ENCODE results near the gene FCHSD2.
A peak's percentile ranks its signal among the peaks of the same experiment; 100 is the strongest.

Gene FCHSD2

DNA sequence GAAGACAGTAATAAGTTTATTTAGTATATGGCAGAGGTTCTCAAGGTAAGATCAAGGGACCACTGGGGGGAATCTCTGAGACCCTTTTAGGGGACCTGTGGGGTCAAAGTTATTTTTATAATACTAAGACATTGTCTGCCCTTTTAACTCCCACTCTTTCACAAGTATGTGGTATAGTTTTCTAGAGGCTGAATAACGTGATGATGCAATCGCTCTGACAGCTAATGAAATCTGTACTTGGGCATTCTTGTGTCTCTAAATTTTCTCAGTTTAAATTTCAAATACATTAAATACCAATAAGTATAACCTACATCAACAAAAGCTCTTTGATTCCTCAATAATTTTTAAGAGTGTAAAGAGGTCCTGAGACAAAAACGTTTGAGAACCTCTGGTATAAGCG is 180.0 kb downstream of the FCHSD2 start:
- DNase-seq = peak; percentile 9

DNA sequence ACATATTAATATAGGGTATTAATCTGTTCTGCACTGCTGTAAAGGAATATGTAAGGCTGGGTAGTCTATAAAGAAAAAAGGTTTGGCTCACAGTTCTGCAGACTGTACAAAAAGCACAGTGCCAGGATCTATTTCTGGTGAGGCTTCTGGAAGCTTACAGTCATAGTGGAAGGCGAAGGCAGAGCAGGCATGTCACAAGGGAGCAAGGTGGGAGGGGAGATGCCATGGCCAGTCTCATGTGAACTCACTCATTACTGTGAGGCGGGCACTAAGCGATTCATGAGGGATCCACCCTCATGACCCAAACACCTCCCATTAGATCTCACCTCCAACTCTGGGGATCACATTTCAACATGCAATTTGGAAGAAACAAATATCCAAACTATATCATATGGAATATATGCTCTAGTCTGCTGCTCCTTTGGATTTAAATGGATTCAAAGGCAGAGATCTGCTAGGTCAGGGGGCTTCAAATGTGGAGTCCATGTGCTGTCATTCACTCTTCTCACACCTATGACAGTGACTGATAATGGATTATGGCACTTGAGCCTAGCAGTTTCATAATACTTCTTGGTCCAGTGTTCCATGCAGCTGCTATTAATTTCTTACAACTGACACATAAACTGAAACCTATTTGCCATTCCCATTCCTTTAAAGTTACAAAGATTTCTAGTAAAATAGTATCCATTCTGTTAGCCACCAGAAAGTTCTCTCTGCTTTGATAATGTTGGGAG is 182.0 kb downstream of the FCHSD2 start:
- no peak for DNase-seq

DNA sequence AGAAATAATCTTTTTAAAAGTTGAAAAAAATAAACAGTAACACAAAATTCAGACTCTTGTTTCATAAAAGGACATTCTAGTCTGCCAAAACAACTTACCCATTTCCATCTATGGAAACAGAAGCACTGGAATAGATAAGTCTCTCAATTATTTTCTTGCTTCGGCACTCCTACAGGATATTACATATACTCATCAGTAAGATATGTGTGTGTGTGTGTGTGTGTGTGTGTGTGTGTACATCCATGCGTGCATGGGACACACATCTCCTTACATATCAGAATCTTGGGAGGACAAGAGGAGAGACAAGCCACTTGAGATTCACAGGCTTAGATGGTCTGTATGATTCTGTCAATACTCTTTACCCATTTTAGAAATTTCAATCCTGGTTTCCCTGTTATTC is 183.3 kb downstream of the FCHSD2 start:
- DNase-seq = no peak

DNA sequence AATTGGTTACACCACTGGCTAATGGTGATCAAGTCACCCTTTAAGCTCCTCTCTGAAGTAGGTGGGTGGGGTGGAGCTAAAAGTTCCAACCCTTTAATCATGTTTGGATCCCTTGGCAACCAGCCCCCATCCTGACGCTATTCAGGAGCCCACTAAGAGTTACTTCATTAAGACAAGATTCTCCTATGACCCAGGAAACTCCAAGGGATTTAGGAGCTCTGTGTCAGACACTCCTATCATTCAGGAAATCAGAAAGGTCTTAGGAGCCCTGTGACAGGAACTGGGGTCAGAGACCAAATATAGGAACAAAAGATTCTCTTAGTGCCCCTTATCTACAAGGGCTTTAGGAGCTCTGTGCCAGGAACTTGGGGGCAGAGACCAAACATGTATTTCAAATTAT is 186.7 kb downstream of the FCHSD2 start:
- no peak for DNase-seq

DNA sequence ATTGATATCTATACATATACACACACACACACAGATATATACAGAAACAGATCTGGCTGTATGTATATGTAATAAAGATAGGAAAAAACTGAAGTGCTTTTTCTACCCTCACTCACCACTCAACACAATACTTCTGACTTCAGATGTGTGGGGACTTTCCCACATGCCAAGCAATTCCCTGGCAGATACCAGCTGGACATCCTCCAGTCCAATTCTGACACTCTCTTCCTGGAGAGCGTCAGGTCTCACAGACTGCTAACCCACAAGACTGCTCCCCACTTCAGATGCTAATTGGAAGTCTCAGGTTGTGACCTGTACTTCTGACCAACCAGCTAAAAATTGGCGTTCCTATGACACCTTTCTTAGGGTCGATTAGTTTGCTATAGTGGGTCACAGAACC is 187.3 kb downstream of the FCHSD2 start:
- no peak for DNase-seq

DNA sequence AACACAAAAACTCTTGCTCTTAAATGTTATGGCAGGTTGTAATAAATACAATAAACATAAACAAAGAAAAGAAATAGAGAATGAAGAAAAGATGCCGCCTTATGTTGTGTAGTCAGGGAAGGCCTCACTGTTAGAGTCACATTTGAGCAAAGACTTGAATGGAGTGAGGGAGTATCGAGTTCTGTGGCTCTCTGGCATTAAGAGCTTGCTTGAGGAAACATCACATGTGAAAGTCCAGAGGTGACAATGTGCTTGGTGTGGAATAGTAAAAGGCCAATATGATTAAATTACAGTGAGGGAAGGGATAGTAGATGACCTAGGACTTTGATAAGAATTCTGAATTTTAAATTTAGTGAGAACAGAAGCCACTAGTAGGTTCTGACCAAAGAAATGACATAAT is 188.5 kb downstream of the FCHSD2 start:
- no peak for DNase-seq

DNA sequence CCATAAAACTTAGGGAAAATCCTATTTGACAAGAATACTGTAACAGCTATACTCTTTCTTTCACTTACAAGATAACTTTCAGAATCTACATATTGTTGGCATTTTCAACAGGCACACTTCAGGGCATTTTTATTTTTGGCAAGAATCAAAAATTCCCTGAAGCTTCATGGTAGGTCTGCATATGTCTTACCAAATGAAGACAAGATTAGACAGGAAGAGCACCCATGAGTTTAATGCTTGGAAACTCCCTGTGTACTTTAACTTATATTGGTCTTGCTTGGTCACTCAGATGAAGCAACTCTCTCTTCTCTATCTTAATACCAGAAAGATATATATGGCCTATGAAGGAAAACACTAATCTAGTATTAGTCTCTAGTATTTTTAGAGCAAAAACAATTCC is 190.2 kb downstream of the FCHSD2 start:
- DNase-seq = peak; percentile 28

DNA sequence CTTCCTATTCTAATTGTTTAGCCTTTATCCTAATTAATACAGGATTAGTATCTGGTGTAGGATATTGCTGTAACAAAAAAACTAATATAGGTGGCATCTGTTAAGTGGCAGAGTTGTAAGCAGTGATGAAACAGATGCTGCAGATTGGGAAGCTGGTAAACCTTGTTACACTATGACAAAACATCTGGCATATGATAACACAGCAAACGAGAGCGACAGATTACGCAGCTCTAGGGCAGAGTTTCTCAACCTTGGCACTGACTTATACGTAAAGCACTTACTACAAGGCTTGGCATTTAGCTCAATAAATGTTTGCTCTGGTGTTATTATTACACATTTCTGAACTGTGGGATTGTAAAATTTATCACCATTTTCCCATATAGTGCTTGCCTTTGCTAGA is 190.9 kb downstream of the FCHSD2 start:
- peak; percentile 82 for DNase-seq

DNA sequence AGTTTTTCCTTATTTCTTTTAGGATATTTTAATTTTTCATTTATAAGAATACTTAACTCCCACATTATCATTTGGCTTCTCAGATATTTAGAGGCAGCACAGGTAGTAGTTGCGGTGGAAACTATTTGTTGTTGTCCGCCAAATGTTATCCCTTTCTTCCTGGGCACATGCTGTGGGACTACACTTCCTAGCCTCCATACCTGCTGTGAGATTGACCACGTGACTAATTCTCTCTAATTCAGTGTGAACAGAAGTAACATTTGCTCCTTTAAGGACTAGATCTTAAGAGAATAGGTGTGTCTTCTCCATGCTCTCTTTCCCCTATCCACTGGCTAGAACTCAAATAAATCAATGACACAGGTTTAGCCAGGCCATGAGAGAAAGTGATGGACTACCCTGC is 191.4 kb downstream of the FCHSD2 start:
- DNase-seq = no peak

DNA sequence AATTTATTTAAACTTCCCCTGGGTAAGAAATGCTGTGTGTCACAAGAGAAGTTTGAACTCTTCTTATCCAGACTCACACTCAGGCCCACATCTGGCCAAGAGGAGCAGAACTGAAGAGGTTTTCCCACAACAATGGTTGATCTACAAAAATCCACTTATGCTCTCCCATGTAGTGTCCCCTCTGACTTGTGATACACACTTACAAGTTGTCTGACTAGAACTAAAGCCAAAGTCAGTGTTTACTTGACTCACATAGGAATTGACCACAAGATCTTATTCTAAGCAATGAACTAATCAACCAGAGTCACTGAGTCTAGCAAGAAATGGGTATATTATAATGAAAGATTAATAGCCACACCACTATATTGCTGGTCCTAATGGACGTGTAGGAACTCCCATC is 194.9 kb downstream of the FCHSD2 start:
- no peak for DNase-seq

DNA sequence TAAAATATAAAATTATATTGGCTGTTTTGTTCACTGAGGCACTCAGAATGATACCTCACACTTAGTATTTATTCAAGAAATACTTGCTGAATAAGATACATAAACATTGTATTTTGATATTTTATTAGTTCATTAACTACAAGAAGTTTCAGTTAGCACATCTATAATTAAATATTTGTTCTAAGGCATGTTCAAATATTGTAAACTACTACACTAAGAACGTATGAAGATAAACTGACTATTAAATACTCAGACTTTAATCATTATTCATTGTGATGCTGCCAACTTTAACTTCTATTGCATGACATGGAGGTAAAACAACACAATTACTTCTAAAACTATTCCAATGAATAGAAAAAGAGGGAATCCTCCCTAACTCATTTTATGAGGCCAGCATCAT is 198.5 kb downstream of the FCHSD2 start:
- DNase-seq = no peak

DNA sequence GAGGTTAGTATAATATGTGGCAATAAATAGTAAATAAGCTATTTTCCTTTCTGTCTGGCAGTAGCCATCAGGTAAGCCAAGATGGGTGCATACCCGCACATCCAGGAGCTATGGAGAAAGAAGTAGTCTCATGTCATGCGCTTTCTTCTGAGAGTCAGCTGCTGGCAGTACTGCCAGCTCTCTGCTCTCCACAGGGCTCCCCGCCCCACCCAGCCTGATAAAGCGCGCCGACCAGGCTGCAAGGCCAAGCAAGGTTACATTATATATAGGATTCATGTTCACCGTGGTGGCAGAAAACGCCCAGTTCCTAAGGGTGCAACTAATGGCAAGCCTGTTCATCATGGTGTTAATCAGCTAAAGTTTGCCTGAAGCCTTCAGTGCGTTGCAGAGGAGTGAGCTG is 201.7 kb downstream of the FCHSD2 start:
- DNase-seq = no peak

DNA sequence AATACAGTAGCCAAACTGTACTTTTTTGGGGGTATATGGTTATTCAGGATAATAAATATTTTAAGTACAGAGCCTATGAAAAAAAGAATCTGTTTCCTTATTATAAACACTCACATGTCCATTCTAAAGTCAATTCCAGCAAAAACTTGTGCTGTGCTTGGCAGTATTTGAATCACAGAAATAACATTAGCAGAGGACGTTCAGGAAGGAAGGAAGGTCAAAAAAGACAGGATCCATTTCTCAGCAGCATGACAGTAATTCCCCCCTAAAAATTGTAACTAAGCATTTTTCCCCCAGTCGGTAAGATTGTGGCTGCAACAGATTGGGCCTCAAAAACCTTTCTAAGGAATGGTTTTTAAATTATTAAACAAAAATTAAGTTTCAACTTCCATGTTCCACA is 203.1 kb downstream of the FCHSD2 start:
- no peak for DNase-seq

DNA sequence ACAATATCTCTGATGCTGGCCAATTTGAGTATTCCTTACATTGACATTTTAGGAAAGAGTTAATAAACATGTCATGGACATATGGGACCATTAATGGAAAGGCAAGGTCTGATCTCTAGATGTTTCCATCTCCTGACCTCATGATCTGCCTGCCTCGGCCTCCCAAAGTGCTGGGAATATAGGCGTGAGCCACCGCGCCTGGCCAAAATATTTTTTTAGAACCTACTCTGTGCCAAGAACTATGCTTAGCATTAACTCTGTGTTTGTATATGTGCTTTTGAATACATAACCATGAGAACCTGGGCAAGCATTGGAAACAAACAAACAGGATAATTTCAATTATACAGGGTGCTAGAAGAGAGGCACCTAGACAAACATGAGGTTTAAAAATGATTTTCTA is 204.7 kb downstream of the FCHSD2 start:
- no peak for DNase-seq

DNA sequence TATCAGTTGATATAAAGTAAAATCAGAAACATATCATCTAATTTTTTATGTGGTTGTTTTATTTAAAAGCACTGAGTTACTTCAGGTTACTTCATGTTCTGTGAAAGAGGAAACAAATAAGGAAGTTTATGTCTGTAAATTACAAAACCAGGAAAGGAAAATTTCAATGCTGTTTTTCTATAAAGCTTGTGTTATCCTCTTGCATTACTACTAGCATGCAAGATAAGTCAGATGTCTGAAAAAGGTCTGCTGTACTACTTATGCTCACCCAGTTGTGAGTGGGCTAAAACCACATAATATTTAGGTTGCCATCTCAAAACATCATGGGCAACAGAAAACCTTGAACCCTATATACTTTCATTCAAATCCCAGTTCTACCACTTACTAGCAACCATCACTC is 206.4 kb downstream of the FCHSD2 start:
- DNase-seq = peak; percentile 71

DNA sequence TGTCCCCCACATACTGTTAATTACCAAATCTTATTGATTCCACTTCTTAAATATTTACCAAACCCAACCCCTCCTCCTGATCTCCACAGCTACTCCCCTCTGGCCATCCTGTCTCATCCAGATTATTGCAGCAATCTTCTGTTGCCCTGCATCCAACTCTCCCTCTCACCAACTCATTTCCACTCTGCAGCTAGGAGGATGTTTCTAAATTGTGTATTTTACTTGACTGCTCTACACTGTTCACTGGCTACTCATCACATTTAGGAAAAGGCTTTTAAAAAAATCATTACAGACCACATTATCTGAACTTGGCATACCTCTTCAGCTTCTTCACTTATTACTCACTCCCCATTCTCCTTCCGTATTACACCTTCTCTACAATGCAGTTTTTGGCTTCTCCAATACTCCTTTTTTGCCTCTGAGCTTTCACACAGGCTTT is 210.0 kb downstream of the FCHSD2 start:
- no peak for DNase-seq

DNA sequence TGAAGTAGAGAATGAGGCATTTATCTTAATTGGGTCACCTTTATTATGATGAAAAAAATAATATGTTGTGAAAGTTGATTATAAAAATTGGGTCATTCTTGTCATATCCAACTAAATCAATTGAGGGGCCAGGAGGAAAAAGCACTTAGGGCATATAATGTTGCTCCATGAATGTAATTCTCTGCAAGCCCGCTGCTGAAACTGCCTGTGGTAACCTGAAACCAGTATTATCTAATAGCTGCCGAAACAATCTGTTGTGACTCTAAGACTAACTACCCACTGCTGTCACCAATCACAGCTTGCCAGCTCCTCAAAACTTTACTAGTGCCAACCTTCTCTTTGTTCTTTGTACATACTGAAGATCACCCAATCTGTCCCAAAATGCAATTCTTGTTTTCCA is 212.1 kb downstream of the FCHSD2 start:
- no peak for DNase-seq

DNA sequence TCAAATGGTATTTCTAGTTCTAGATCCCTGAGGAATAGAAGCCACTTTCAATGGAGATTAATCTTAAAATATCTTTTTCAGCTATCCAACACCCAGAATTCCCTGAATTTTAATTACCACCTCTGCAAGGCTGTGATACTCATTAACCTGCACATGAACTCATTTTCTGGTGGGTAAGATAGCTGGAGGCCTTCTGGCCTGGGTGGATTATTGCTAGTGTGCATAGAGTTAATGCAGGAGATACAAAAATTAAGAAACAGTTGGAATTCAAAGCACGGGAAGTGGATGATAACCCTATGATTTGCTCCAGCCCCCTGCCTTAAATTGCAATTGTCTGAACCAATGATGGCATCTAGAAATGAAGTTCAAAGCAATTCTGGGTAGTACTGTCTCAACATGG is 212.9 kb downstream of the FCHSD2 start:
- no peak for DNase-seq

DNA sequence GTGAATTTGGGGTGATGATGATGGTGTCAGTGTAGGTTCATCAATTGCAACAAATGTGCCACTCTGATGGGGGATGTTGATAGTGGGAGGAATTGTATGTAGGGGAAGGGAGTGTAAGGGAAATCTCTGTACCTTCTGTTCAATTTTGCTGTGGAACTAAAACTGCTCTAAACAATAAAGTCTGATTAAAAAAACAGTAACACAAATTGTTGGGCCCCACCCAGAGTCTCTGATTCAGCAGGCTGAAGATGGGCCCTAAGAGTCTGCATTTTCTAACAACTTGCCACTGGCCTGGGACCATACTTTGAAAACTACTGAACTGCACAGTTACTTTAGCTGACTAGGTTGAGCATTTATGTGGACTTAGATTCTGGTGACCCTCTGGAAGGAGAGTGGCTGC is 214.7 kb downstream of the FCHSD2 start:
- DNase-seq = no peak

DNA sequence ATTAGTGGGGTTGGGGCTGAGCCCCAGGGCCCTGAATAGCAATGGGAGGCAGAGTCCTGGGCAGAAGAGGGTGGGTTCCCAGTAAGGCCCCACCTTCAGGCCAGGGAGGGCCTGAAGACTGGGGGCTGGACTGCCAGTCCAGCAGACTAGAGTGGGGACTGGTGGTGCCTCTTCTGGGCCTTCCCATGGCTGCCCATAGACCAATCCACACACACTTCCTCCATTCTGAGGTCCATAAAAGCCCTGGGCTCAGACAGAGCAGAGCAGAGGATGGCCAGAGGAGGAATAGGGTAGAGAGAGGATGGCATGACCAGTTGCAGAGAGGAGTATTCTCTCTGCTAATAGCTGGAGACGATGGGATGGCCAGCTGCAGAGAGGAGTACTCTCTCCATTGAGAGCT is 216.0 kb downstream of the FCHSD2 start:
- DNase-seq = no peak

DNA sequence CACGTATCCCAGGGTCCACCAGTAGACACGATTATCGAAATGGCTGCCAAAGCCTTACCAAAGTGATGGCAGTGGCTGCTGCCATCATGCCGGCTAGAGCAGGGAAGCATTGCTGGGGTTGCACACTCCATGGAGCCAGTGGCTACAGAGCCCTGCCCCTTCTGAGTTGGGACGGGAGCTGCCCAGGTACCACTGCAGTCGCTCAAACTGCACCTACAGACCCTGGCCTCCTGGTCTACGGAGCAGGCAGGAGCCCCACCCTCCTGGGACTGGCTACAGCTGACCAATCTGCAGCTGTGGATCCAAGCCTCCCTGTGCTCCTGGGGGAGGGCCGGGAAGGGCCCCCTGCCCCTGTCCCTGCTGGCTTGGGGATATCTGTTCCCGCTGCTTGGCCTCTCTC is 216.5 kb downstream of the FCHSD2 start:
- no peak for DNase-seq

DNA sequence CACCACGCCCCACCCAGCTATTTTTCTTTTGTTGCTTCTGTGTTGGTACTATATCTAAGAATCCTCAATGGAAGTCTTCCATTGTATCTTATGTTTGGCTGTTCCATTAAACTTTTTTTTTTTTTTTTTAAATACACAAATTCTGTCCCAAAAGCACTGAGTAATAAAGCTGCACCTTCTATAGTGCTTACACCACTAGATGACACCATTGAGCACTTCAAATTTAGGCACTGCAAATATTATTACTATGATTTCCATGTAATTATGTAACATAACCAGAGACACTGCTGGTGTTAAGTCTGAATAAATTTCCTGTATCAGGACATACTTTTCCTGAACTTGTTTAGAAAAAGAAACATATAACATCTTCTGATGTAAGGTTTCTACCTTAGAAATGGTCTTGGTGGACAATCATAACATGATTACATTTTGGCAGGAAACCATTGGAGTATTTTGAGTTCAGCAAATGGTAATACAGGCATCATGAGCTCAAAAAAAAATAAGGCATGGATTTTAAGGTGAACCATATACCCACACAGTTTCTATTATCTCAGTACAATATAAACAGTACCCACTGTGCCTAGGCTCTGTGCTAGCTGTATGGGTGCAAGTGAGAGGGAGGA is 217.4 kb downstream of the FCHSD2 start:
- DNase-seq = no peak

DNA sequence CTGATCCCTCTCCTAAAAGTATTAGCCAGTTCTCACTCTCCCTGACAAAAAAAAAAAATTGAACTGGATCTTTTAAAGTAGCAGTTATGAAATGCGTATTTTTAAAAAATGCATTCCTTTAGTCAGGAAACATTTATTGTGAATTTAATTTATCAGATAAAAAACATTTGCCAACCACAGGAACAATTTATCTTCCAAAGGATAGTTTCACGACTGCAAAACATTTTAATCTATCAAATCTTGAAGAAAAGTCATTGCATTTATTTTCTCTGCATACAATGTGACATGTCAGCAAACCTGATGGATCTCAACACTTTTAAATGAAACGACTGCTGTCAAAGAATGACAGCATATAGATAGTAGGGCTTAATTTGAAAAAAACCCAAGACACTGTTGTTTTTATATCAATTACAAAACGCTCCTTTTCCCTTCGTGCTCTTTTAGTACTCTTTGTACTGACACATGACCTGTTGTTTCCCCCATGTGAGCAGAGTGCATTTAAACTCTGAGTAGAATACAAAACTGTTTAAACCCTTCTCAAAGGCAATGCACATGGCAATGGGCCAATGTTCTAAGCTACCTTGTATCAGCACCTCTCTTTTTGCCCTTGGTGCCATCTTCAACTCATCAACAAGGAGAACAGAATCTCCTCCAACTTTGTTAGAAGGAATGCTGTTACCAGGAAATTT is 220.9 kb downstream of the FCHSD2 start:
- DNase-seq = no peak

DNA sequence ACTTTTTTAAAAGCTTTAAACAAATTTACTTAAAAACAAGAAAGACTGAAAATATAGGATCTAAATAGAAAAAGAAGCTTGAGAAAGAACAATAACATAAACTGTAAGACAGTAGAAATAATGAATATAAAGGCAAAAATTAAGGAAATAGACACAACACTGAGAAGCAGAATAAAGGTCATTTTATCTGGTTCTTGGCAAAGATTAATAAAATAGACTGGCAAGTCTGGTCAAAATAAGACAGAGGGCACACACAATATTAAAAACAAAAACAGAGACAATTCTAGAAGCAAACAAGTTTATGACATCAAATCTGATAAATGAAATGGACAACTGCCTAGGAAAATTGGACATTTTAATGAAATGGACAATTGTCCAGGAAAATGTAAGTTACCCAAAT is 222.1 kb downstream of the FCHSD2 start:
- no peak for DNase-seq

DNA sequence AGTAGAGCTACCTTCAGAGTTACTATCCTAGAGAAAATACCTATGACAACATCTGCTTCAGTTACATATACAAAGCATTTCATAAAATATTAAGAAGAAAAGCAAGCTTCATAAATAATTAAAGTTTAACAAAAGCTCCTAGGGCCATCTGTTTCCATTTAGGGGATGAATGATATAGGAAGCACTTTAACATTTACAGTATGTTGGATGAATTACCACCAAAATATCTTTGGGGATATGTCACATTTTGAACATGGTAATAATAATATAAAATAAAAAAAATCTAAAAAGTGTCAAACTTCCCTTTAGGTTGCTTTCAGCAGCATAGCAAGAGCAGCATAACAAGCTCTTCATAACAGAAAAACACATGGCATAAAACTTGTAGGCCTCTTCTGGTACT is 223.3 kb downstream of the FCHSD2 start:
- no peak for DNase-seq
